Uterus (tissue), 4 donors: ENCODE measurements around the gene TMEM143. TPM values are rescaled to one million over a fixed set of nuclear protein-coding genes. Genes with fewer than 3 reads are reported as not detected.
"Not testable (repeated sequence)": the region's sequence is repeated elsewhere in the genome, so short reads cannot be mapped to it uniquely, and the experiment has no call there.

Experiments used
- DNase-seq, 2 donors: peaks; one replicate each; pipeline ENCODE4 v3.0.0-alpha.2; 2019 to 2020
- H3K27ac ChIP-seq, 2 donors: fragments of 200-600 bp; sonication (generic); 1 replicate in 1 of 2; 2 replicates in 1 of 2; pipeline ENCODE4 v1.5.1; 2016 to 2018
- H3K27me3 ChIP-seq, 2 donors: fragments of 200-600 bp; sonication (generic); one replicate each; pipeline ENCODE4 v1.5.1; 2018 to 2019; ENCODE audit warnings: control low read depth in 1 of 2
- H3K36me3 ChIP-seq, 2 donors: fragments of 200-600 bp; sonication (generic); one replicate each; pipeline ENCODE4 v1.5.1; 2019; ENCODE audit warnings: control low read depth in 1 of 2
- H3K4me1 ChIP-seq, 2 donors: fragments of 200-600 bp; sonication (generic); one replicate each; pipeline ENCODE4 v1.5.1; 2018 to 2019; ENCODE audit warnings: control low read depth in 1 of 2
- H3K4me3 ChIP-seq, 2 donors: fragments of 200-600 bp; sonication (generic); 1 replicate in 1 of 2; 2 replicates in 1 of 2; pipeline ENCODE4 v1.5.1; 2018 to 2019; ENCODE audit warnings: mild to moderate bottlenecking in 1 of 2
- H3K9me3 ChIP-seq, 2 donors: fragments of 200-600 bp; sonication (generic); one replicate each; pipeline ENCODE4 v1.5.1; 2019; ENCODE audit warnings: control low read depth in 1 of 2
- POLR2A ChIP-seq, 2 donors: fragments of 450-650 bp; IDR thresholded peaks; one replicate each; pipeline ENCODE4 v1.6.1; 2016; ENCODE audit warnings: antibody characterized with exemption in 2 of 2, mild to moderate bottlenecking in 1 of 2, moderate library complexity in 1 of 2
- intact Hi-C: fragments of 100-400 bp; cut with DNase I; formaldehyde crosslinking; loops from one replicate; pipeline ENCODE4 v1.15.1; 2023; ENCODE audit warnings: low total_unique reads
- total RNA-seq, 4 donors: library from RNA; depleted of rRNA in 3 of 4; stranded (reverse); fragments of >200 nt in 3 of 4; gene quantifications; one replicate each; pipeline versions ENCODE4 v1.1.0 to v1.2.4, GENCODE V29; 2014 to 2023
- TF ChIP-seq, protein P1 (sequence below), 4 experiments: fragments of 200-600 bp in 2 of 4; fragments of 450-650 bp in 2 of 4; sonication (generic) in 2 of 4; IDR thresholded peaks; one replicate each; pipeline ENCODE4 v1.5.1; 2016 to 2019; ENCODE audit warnings: antibody characterized with exemption in 4 of 4, mild to moderate bottlenecking in 2 of 4, moderate library complexity in 1 of 4
- donor health status: DM: yes; HTN: yes; CAD: no.

The TMEM143 gene
- total RNA-seq, 4 donors from 2014 or later, result 0.88 to 6.7 (median 5.8) TPM

DNA sequence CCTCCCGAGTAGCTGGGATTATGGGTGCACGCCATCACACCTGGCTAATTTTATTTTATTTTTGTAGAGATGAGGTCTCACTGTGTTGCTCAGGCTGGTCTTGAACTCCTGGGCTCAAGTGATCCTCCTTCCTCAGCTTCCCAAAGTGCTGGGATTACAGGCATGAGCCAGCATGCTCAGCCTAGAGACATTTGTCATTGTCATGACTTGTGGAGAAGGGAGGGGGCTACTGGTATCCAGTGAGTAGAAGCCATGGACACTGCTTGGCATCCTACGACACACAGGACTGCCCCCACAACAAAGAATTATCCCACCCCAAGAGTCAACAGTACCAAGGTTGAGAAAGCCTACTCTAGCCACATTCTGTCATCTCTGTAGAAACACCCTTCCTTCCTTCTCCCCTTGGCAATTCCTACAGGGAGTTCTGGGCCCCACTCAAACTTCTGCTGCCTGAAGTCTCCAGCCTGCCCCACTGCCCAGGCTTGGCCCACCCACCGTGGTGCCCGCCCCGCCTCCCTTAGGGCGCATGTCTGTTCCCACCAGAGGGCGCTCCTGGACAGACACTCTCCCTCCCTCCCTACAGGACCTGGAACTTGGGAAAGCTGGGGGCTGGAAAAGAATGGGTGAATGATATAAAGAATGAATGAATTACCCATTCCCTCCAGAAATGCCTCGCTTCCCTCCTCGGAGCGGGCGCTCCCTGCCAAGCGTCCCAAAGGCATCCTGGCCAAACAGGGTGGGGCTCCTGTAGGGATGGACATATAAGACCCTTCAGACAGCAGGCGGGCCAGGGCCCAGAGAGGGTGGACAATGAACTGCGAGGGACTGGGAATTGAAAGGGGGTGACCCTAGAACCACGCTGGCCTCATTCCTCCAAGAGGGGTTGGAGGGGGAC, 43.8 kb downstream of the TMEM143 start:
- intact Hi-C loops, result no loop called here
- no peaks in the 10 kb centered on the region for H3K4me1 ChIP-seq
- no peaks in the 10 kb centered on the region for H3K36me3 ChIP-seq
- H3K9me3 ChIP-seq, result no peaks in the 10 kb centered on the region
- TF ChIP-seq, protein P1, sequence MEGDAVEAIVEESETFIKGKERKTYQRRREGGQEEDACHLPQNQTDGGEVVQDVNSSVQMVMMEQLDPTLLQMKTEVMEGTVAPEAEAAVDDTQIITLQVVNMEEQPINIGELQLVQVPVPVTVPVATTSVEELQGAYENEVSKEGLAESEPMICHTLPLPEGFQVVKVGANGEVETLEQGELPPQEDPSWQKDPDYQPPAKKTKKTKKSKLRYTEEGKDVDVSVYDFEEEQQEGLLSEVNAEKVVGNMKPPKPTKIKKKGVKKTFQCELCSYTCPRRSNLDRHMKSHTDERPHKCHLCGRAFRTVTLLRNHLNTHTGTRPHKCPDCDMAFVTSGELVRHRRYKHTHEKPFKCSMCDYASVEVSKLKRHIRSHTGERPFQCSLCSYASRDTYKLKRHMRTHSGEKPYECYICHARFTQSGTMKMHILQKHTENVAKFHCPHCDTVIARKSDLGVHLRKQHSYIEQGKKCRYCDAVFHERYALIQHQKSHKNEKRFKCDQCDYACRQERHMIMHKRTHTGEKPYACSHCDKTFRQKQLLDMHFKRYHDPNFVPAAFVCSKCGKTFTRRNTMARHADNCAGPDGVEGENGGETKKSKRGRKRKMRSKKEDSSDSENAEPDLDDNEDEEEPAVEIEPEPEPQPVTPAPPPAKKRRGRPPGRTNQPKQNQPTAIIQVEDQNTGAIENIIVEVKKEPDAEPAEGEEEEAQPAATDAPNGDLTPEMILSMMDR (IDR thresholded peaks at IDR 0.05), result peak; percentile 65 to 77 (median 73)
- no peak for TF ChIP-seq POLR2A (IDR thresholded peaks at IDR 0.05)
- peak overlapping the region; percentile 97 to 100 for H3K27ac ChIP-seq
- no peak overlapping the region for H3K4me3 ChIP-seq
- H3K27me3 ChIP-seq, result no peaks in the 10 kb centered on the region
- DNase-seq, result peak; percentile 75 to 79

DNA sequence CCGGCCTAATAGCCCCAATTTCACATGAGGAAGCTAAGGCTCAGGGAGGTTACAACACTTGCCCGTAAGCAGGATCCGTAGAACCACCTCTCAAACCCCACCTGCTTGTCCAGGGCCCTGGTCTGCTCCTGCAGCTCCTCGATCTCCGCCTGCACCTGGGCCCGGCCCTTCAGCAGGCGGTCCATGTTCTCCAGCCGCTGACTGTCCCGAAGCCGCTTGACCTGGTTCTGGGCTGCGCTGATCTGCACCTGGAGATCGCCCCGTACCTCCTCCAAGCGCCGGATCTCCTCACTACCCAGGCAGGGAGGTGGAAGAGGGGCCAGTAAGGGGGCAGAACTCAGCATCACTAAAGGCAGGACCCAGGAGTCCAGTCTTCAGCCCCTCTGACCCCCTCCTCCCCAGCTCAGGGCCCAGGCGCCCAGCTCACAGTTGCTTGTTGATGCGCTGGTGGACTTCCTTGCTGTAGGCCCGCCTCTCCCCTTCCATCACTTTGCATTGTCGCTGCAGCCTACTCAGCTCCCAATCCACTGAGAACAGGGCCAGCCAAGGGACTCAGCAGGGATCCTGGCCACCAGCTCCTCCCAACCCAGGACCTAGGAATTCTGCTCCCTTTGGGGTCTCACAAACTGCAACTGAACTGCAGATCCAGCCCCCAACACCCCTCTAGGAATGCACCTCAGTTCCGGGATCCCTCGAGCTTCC, 45.3 kb downstream of the TMEM143 start:
- Histone ChIP-seq H3K27me3 (no peaks in the 10 kb centered on the region), H3K4me3 (no peak overlapping the region), H3K4me1 (no peaks in the 10 kb centered on the region), H3K27ac (peak overlapping the region in 1 of 2 donors; percentile 38), H3K9me3 (no peaks in the 10 kb centered on the region), H3K36me3 (no peaks in the 10 kb centered on the region)
- DNase-seq, result no peak
- intact Hi-C loops, result no loop called here
- TF ChIP-seq POLR2A (IDR thresholded peaks at IDR 0.05), result no peak
- TF ChIP-seq, protein P1 (IDR thresholded peaks at IDR 0.05), result no peak

DNA sequence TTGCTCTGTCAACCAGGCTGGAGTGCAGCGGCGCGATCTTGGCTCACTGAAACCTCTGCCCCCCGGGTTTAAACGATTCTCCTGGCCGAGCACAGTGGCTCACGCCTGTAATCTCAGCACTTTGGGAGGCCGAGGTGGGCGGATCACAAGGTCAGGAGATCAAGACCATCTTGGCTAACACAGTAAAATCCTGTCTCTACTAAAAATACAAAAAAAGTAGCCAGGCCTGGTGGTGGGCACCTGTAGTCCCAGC, 46.1 kb downstream of the TMEM143 start:
- H3K27me3 ChIP-seq, DNase-seq, H3K4me1 ChIP-seq, intact Hi-C loops, H3K36me3 ChIP-seq, H3K4me3 ChIP-seq, H3K9me3 ChIP-seq: not testable (repeated sequence)
- peak overlapping the region; percentile 24 to 33 for H3K27ac ChIP-seq

GRCh38 chr19:48315712-48316111, 48.0 kb downstream of the TMEM143 start:
- Histone ChIP-seq H3K27me3 (no peaks in the 10 kb centered on the region), H3K9me3 (no peaks in the 10 kb centered on the region), H3K36me3 (no peaks in the 10 kb centered on the region), H3K4me1 (no peaks in the 10 kb centered on the region), H3K4me3 (no peak overlapping the region), H3K27ac (no peak overlapping the region)
- DNase-seq, result no peak
- intact Hi-C loops, result no loop called here
- TF ChIP-seq POLR2A (IDR thresholded peaks at IDR 0.05), result no peak
- TF ChIP-seq, protein P1 (IDR thresholded peaks at IDR 0.05), result no peak

DNA sequence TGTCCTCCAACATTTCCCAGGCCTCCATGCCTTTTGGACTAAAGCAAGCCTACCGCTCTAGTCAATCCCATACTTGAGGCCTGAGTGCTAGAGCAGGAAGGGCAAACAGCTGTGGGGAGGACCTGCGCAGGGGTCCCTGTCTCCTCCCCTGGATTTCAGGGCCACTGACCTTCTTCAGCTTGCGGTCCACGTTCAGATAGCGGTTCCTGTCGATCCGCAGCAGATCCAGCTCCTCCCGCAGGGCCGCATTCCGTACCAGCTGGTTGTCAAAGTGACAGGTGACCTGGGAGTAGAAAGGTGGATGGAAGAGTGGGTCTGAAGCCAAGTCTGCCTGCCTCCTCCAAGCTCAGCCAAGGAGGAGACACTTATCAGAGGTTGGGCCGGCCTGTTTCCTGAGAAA, 52.4 kb downstream of the TMEM143 start:
- intact Hi-C loops, result no loop called here

More for the DNA sequence above, 52.4 kb downstream of the TMEM143 start:
- Histone ChIP-seq H3K27me3 (no peaks in the 10 kb centered on the region), H3K27ac (no peak overlapping the region), H3K9me3 (no peaks in the 10 kb centered on the region), H3K4me1 (no peaks in the 10 kb centered on the region), H3K36me3 (no peaks in the 10 kb centered on the region), H3K4me3 (no peak overlapping the region)
- no peak for TF ChIP-seq POLR2A (IDR thresholded peaks at IDR 0.05)
- TF ChIP-seq, protein P1 (IDR thresholded peaks at IDR 0.05), result no peak
- DNase-seq, result no peak
